ENCODE data around the gene POLR2L. TPM values are rescaled to one million over a fixed set of nuclear protein-coding genes. Genes with fewer than 3 reads are reported as not detected.

The POLR2L gene
- total RNA-seq, 4 donors from 2014 or later: 45.6 to 90.3 (median 64.7) TPM

- H3K4me3 ChIP-seq: no peak overlapping the region
- no peak for TF ChIP-seq CTCF (IDR thresholded peaks at IDR 0.05)
- TF ChIP-seq POLR2A (IDR thresholded peaks at IDR 0.05): no peak
- H3K36me3 ChIP-seq: peaks cover 6 to 95% (median 8%) of the 10 kb centered on the region in 3 donors
- no peaks in the 10 kb centered on the region for H3K27me3 ChIP-seq
- intact Hi-C loops (cut with DNase I): no loop called here
- WGBS, 2 donors: 75 to 90% methylated on average over 7 to 14 of the region's 14 CpGs
- no peaks in the 10 kb centered on the region for H3K9me3 ChIP-seq
- no peak for DNase-seq
- H3K4me1 ChIP-seq: no peaks in the 10 kb centered on the region
- no peak overlapping the region for H3K27ac ChIP-seq
Measured at GRCh38 chr11:882596-882995, 40.3 kb upstream of the POLR2L start.

- H3K36me3 ChIP-seq: peaks cover 6 to 87% (median 8%) of the 10 kb centered on the region in 3 donors
- no peak overlapping the region for H3K4me3 ChIP-seq
- no peaks in the 10 kb centered on the region for H3K9me3 ChIP-seq
- WGBS, 2 donors: 70 to 76% methylated on average over 3 to 8 of the region's 14 CpGs
- no peaks in the 10 kb centered on the region for H3K27me3 ChIP-seq
- DNase-seq: no peak
- no peak overlapping the region for H3K27ac ChIP-seq
- peaks cover 0 to 6% (median 0%) of the 10 kb centered on the region in 3 donors for H3K4me1 ChIP-seq
- TF ChIP-seq CTCF (IDR thresholded peaks at IDR 0.05) (no peak), POLR2A (IDR thresholded peaks at IDR 0.05) (no peak)
- intact Hi-C loops (cut with DNase I): no loop called here
Measured at GRCh38 chr11:880447-880846, 38.1 kb upstream of the POLR2L start.

GRCh38 chr11:877565-877964, 35.2 kb upstream of the POLR2L start:
- no peak for DNase-seq
- Histone ChIP-seq H3K4me3 (no peak overlapping the region), H3K4me1 (peaks cover 0 to 6% (median 0%) of the 10 kb centered on the region in 3 donors), H3K27ac (no peak overlapping the region), H3K9me3 (no peaks in the 10 kb centered on the region), H3K27me3 (no peaks in the 10 kb centered on the region), H3K36me3 (peaks cover 0 to 70% (median 8%) of the 10 kb centered on the region in 3 donors)
- TF ChIP-seq CTCF (IDR thresholded peaks at IDR 0.05) (no peak), POLR2A (IDR thresholded peaks at IDR 0.05) (no peak)
- intact Hi-C loops (cut with DNase I): no loop called here
- WGBS, 2 donors: 100% methylated on average over 1 to 3 of the region's 11 CpGs

GRCh38 chr11:876545-876944, 34.2 kb upstream of the POLR2L start:
- TF ChIP-seq POLR2A (IDR thresholded peaks at IDR 0.05) (no peak), CTCF (IDR thresholded peaks at IDR 0.05) (no peak)
- Histone ChIP-seq H3K4me1 (peaks cover 0 to 6% (median 0%) of the 10 kb centered on the region in 3 donors), H3K9me3 (no peaks in the 10 kb centered on the region), H3K27ac (no peak overlapping the region), H3K4me3 (no peak overlapping the region), H3K27me3 (no peaks in the 10 kb centered on the region), H3K36me3 (peaks cover 0 to 60% (median 8%) of the 10 kb centered on the region in 3 donors)
- DNase-seq: no peak
- WGBS, 2 donors: no CpG with 5 or more reads among the region's 12 CpGs
- intact Hi-C loops (cut with DNase I): no loop called here

GRCh38 chr11:875769-876301, 33.5 kb upstream of the POLR2L start:
- Histone ChIP-seq H3K9me3 (no peaks in the 10 kb centered on the region), H3K4me3 (no peak overlapping the region), H3K27ac (no peak overlapping the region), H3K27me3 (no peaks in the 10 kb centered on the region), H3K36me3 (peaks cover 0 to 55% (median 8%) of the 10 kb centered on the region in 3 donors), H3K4me1 (peaks cover 0 to 6% (median 0%) of the 10 kb centered on the region in 3 donors)
- WGBS, 2 donors: 91 to 93% methylated on average over 18 to 19 of the region's 21 CpGs
- TF ChIP-seq CTCF (IDR thresholded peaks at IDR 0.05) (no peak), POLR2A (IDR thresholded peaks at IDR 0.05) (no peak)
- no peak for DNase-seq
- intact Hi-C loops (cut with DNase I): no loop called here
